ENCODE measurements around the gene CTSV. TPM values are rescaled to one million over a fixed set of nuclear protein-coding genes. Genes with fewer than 3 reads are reported as not detected.
"Not testable (repeated sequence)": the region's sequence is repeated elsewhere in the genome, so short reads cannot be mapped to it uniquely, and the experiment has no call there.

CTSV gene
- total RNA-seq, 1 donor from 2014 or later: 6.7 TPM

DNA sequence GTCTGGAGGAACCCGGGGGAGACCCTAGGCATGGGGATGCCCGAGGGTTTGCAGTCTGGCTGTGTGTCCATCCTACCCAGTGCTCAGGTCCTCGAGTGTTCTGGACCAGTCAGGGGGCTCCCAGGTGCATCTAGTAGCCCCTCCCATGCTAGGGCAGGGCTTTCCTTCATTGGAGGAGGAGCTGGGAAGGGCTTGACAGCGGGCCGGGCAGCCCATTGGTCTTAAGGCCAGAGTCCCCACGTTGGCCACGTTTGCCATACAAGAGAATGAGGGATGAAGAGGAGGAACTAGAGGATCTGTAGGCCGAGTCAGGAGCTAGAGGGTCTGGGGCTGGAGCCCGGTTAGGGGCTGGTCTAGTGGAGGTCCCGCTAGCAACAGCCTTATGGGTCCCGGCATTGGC is 37.3 kb upstream of the CTSV start:
- no peak overlapping the region for H3K4me3 Mint-ChIP-seq

DNA sequence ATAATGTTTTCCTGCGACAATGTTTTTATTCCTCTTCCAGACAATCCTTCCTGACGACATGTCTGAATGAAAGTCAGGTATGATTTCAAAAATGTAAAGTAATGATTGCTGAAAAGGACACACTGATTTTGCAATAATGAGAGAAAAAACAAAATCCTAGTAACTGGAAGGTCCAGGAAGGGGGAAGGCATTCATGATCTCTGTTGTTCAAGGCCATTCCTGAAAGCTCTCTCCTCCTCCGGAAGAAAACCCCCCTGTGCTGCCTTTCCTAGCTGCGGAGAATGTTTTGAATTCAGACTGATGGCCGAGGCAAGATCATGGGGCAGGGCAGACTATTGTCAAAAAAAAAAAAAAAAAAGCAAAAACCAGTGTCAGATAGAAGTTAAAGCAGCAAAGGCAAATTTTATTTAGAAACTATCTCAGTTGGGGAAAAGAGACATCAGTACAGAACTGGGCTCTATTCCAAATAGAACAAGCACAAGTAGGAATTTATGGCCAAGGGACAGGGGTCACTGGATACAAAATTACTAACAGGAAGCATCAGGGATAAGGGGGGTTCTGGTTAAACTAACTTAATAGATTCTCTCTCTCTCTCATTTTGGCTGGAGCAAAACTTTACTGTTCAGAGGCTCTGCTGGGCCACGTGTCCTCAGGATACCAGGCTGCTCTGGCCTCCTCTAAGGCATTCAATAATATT is 36.5 kb upstream of the CTSV start:
- peaks cover 21% of the 10 kb centered on the region for H3K27me3 Mint-ChIP-seq
- no peak for DNase-seq (ENCODE audit: extremely low spot score, unreplicated experiment)

More for the DNA sequence above, 37.3 kb upstream of the CTSV start:
- Mint-ChIP-seq H3K9me3 (no peaks in the 10 kb centered on the region), H3K36me3 (no peaks in the 10 kb centered on the region), H3K4me1 (ENCODE audit: unreplicated experiment) (peaks cover 6% of the 10 kb centered on the region), H3K27me3 (peaks cover 25% of the 10 kb centered on the region), H3K27ac (no peak overlapping the region)
- TF ChIP-seq, protein P1, sequence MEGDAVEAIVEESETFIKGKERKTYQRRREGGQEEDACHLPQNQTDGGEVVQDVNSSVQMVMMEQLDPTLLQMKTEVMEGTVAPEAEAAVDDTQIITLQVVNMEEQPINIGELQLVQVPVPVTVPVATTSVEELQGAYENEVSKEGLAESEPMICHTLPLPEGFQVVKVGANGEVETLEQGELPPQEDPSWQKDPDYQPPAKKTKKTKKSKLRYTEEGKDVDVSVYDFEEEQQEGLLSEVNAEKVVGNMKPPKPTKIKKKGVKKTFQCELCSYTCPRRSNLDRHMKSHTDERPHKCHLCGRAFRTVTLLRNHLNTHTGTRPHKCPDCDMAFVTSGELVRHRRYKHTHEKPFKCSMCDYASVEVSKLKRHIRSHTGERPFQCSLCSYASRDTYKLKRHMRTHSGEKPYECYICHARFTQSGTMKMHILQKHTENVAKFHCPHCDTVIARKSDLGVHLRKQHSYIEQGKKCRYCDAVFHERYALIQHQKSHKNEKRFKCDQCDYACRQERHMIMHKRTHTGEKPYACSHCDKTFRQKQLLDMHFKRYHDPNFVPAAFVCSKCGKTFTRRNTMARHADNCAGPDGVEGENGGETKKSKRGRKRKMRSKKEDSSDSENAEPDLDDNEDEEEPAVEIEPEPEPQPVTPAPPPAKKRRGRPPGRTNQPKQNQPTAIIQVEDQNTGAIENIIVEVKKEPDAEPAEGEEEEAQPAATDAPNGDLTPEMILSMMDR (conservative IDR thresholded peaks at IDR 0.05): no peak
- DNase-seq (ENCODE audit: extremely low spot score, unreplicated experiment): no peak

DNA sequence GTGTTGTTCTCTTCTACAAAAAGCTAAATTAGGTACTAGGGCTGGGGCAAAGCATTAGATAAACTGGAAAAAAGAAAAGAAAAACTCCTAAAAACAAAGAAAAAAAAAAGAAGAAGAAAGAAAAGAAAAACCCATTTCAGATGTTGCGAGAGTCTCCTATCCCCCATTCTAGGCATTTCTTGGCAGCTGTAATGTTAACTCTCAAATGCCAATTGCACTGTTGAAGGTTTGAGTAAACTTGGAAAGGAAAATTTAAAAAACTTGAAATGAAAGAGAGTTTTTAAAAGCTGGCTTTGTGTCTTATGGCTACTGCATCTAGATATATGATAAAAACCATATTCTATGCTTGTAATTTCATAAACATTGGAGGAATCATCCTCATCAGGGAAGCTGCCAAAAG is 34.6 kb upstream of the CTSV start:
- no peak for DNase-seq (ENCODE audit: extremely low spot score, unreplicated experiment)
- H3K27ac Mint-ChIP-seq: no peak overlapping the region

More for the DNA sequence above, 36.5 kb upstream of the CTSV start:
- Mint-ChIP-seq H3K4me1 (ENCODE audit: unreplicated experiment) (peaks cover 6% of the 10 kb centered on the region), H3K4me3 (no peak overlapping the region), H3K9me3 (no peaks in the 10 kb centered on the region), H3K27ac (no peak overlapping the region), H3K36me3 (no peaks in the 10 kb centered on the region)
- TF ChIP-seq, protein P1 (conservative IDR thresholded peaks at IDR 0.05): no peak

DNA sequence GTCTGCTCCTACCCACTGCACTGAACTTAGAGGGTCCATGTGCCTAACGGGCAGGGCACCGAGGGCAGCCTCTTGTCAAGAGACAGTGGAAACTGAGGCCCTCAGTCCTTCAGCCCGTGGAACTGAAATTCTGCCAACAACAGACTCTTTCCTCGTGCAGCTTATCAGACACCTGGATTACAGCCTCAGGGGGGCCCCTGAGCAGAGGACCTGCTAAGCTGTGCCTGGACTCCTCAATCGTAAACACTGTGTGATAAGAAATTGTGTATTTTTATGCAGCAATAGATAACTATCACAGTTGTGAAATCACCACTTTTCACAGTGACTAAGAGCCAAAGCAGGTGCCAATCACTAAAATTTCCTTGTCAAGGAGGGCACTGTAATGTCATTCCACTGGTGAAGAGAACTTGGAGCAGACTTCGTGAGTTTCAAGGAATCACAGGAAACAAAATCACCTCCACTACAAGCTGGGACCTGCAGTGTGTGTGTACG is 33.4 kb upstream of the CTSV start:
- Mint-ChIP-seq H3K36me3 (no peaks in the 10 kb centered on the region), H3K9me3 (no peaks in the 10 kb centered on the region), H3K27me3 (peaks cover 11% of the 10 kb centered on the region), H3K27ac (no peak overlapping the region), H3K4me1 (ENCODE audit: unreplicated experiment) (peaks cover 6% of the 10 kb centered on the region), H3K4me3 (no peak overlapping the region)
- no peak for DNase-seq (ENCODE audit: extremely low spot score, unreplicated experiment)
- TF ChIP-seq, protein P1 (conservative IDR thresholded peaks at IDR 0.05): no peak

More for the DNA sequence above, 34.6 kb upstream of the CTSV start:
- Mint-ChIP-seq H3K4me1 (ENCODE audit: unreplicated experiment) (peaks cover 6% of the 10 kb centered on the region), H3K4me3 (no peak overlapping the region), H3K36me3 (no peaks in the 10 kb centered on the region), H3K9me3 (no peaks in the 10 kb centered on the region), H3K27me3 (peaks cover 11% of the 10 kb centered on the region)
- TF ChIP-seq, protein P1 (conservative IDR thresholded peaks at IDR 0.05): no peak

DNA sequence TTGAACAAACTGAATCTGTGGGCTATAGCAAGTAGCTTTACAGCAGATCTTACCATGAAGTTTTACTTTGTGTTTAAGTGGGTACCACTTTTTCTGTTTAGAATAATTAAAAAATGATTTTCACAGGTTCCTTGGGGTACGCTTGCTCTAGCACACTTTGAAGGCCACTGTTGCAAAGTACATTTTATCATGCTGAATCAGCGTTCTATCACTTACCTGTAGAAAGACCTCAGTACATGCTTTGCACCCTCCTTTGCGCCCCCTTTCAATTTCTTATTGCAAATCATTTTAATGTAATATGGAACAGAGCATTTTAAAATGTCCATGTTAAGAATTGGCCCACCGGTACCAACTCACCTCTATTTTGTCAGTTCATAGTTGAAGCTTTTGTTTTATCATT is 31.4 kb upstream of the CTSV start:
- not testable (repeated sequence) for H3K4me1 Mint-ChIP-seq (ENCODE audit: unreplicated experiment); H3K4me3 Mint-ChIP-seq; DNase-seq (ENCODE audit: extremely low spot score, unreplicated experiment); H3K27ac Mint-ChIP-seq; H3K36me3 Mint-ChIP-seq; H3K9me3 Mint-ChIP-seq
- H3K27me3 Mint-ChIP-seq: peaks cover 13% of the 10 kb centered on the region

DNA sequence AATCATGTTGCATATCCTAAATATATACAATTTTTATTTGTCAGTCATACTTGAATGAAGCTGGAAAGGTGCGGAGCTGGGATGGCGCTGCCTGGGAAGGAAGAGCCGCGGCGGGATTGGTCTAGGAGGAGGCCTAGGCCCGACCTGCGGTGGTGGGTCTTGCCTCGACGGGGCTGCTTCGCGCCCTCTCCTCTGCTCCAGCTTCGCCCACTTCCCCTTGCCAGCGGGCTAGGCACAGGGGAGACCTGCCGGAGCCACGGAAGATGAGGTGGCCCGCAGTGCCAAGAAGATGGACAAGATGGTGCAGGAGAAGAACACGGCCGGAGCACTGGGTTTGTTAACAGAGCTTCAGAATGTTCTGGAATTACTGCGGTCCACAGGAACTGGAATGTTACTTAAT is 28.5 kb upstream of the CTSV start:
- Mint-ChIP-seq H3K27me3 (peaks cover 3% of the 10 kb centered on the region), H3K9me3 (peaks cover 7% of the 10 kb centered on the region), H3K4me3 (no peak overlapping the region), H3K4me1 (ENCODE audit: unreplicated experiment) (no peaks in the 10 kb centered on the region), H3K36me3 (no peaks in the 10 kb centered on the region), H3K27ac (no peak overlapping the region)
- TF ChIP-seq, protein P1 (conservative IDR thresholded peaks at IDR 0.05): no peak
- no peak for DNase-seq (ENCODE audit: extremely low spot score, unreplicated experiment)
